GM12891 (cell line): ENCODE data around the gene GDA.
"Not testable (repeated sequence)": the region's sequence is repeated elsewhere in the genome, so short reads cannot be mapped to it uniquely, and the experiment has no call there.

Source experiments
- DNase-seq: peaks from one replicate; pipeline ENCODE4 v3.0.0; 2011; ENCODE audit warnings: low spot score; ENCODE audit not compliant: insufficient read length
- FAIRE-seq: peaks from 2 replicates; lab custom pipeline; 2011; peaks lifted over from hg19 to GRCh38; lab: Jason Lieb, UNC
- PAX5 ChIP-seq: IDR thresholded peaks from 2 replicates; pipeline ENCODE4 v1.6.1; 2011; ENCODE audit warnings: low read length, moderate library complexity, mild to moderate bottlenecking; ENCODE audit not compliant: insufficient read depth, severe bottlenecking
- POLR2A ChIP-seq: IDR thresholded peaks from 2 replicates; pipeline ENCODE4 v1.6.1; 2011; ENCODE audit warnings: low read depth, low read length, control low read depth
- POLR2AphosphoS5 ChIP-seq: IDR thresholded peaks from 2 replicates; pipeline ENCODE4 v1.6.1; 2011; ENCODE audit warnings: low read depth, low read length, control low read depth
- POU2F2 ChIP-seq: IDR thresholded peaks from 2 replicates; pipeline ENCODE4 v1.6.1; 2011; ENCODE audit warnings: low read depth, mild to moderate bottlenecking, control low read depth, low read length, moderate library complexity
- SPI1 ChIP-seq: IDR thresholded peaks from 2 replicates; pipeline ENCODE4 v1.6.1; 2011; ENCODE audit warnings: low read depth, low read length, control low read depth
- TAF1 ChIP-seq: IDR thresholded peaks from 2 replicates; pipeline ENCODE4 v1.6.1; 2011; ENCODE audit warnings: low read depth, low read length, control low read depth

Gene GDA

GRCh38 chr9:72290311-72290710, 141.1 kb downstream of the GDA start:
- no peak for TF ChIP-seq PAX5
- no peak for TF ChIP-seq POLR2AphosphoS5
- TF ChIP-seq TAF1, result no peak
- no peak for TF ChIP-seq POLR2A
- no peak for TF ChIP-seq SPI1
- no peak for TF ChIP-seq POU2F2
- FAIRE-seq (no peak), DNase-seq (no peak)

- DNase-seq, FAIRE-seq: not testable (repeated sequence)
Measured at GRCh38 chr9:72291576-72291975, 142.3 kb downstream of the GDA start.

DNA sequence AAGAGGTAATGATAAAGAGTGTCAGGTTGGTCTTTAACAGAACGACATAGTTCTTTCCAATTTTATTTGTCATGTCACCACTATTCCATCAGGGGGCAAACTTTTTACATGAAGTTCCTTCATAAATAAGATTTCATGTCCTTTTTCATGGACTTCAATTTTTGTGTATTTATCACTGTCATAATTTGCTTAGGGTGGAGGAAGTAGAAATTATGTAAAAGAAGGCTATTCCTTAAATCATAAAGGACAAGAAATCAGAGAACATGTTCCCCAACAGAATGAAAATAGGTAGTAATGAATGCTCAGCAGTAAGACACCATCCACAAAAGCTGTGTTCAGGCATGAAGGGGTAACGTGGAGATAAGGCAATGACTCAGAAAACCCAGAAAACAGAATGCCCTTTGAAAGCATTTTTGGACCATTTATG, 143.0 kb downstream of the GDA start:
- TF ChIP-seq PAX5 (no peak), SPI1 (no peak), POLR2AphosphoS5 (no peak), POU2F2 (no peak), POLR2A (no peak), TAF1 (no peak)
- DNase-seq, result no peak
- peak; percentile 50 for FAIRE-seq

DNA sequence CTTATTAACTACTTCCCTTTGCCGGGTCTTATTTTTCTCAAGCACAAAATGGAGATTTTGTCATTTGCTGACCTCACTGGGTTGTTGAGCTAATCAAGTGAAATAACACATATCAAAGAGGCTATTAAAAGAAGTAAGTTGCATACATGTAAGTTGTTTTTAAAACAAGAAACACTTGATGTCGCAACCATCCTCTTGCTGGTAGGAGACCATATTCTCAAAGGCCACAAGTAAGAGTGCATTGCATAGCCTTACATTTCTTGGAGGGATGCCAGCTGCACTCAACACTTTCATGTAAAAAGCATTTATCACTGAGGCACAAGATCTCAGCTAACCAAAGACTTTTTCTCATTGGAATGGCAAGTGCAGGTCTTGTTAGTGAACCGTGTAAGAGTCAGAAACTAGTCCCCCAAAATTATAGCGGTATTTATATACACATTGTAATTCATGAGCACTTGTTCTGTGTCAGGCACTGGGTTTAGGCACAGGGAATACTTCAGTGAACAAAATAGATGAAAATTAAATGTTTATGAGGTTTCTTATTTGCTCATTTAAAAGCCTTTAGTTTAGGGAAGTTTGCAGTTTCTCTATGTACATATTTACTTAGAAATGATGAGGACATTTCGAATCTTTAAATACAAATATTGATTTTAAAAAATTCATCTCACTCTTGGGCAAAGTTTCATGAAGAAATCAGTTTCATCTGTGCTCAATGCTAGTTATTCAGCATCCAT, 143.8 kb downstream of the GDA start:
- TF ChIP-seq PAX5 (no peak), POLR2A (no peak)
- FAIRE-seq (no peak), DNase-seq (no peak)

DNA sequence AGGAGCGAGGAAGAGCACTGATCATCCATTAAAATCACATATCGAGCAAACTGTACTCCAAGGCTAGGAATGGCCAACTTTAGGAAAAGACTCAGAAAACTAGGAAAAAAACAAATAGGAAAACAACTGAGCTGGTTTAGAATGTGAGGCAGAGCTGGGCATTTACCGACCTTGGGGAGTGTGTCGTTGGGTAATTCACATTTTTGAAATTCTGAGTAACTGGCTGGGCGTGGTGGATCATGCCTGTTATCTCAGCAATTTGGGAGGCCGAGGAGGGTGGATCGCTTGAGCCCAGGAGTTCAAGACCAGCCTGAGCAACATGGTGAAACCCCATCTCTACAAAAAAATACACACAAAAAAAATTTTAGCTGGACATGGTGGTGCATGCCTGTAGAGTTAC, 145.7 kb downstream of the GDA start:
- TF ChIP-seq POLR2AphosphoS5 (no peak), TAF1 (no peak), POU2F2 (no peak), POLR2A (no peak), PAX5 (no peak), SPI1 (no peak)
- DNase-seq (no peak), FAIRE-seq (no peak)

DNA sequence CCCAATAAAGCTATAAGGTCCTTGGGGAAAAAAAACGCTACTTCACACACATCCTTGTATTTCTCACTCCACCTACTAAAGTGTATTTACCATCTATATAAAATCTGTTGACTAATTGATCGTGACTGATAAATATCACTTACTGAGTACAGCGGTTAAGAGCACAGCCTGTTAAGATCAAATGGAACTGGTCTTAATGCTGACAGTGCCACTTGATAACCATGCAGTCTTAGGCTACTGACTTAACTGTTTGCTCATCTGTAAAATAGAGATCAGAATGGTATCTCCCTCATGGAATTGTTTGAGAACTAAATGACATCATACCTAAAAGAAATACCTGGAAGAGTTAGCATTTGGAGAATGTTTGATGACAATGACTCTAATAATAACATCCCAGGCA, 148.3 kb downstream of the GDA start:
- FAIRE-seq (no peak), DNase-seq (no peak)
- TF ChIP-seq POU2F2, result no peak
- no peak for TF ChIP-seq TAF1
- no peak for TF ChIP-seq POLR2AphosphoS5
- no peak for TF ChIP-seq SPI1
- no peak for TF ChIP-seq POLR2A
- TF ChIP-seq PAX5, result no peak

DNA sequence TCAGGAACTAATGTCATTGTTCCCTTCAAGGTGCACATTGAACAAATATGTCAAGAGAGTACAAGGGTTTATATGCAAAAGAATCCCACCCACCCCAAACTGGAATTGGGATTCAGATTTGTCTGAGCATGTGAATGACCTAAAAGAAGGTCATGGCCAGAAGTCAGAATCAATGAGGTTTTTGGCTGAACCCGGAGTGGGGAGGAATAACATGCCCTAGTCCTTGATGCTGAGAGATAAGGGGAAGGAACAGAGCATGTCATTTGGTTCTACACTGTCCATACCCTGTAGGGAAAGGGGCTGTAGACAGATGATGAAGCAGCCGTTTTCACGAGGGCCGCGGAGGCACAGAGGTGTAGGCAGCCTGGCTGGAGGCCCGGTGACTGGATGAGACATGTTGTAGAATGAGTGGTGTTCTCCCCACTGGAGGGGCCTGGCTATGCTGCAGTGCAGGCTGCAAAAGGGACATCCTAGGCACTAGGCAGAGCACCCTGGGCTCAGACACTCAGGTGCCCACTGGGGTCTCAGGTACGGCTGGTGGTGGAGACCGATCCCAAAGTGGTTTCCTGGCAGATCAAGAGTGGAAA, 149.9 kb downstream of the GDA start:
- no peak for FAIRE-seq
- no peak for DNase-seq
- TF ChIP-seq PAX5 (no peak), POLR2A (no peak), POLR2AphosphoS5 (no peak), POU2F2 (no peak), SPI1 (no peak), TAF1 (no peak)

DNA sequence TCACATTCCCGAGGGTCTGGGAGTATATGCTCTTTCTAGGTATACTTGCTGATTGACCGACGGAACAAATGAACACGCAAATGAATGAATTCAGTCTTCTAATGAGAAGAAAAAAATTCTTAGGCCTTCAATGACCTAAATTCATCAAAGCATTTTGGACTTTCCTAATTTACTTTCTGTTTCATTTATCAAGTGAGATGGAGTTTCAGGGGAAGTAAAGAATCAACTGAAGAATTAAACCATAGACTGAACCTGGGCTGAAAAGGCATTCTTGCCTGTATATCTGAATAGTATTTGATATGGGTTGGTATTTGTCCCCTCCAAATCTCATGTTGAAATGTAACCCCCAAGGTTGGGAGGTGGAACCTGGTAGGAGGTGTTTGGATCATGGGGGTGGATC, 151.6 kb downstream of the GDA start:
- no peak for TF ChIP-seq PAX5
- TF ChIP-seq TAF1, result no peak
- no peak for TF ChIP-seq POU2F2
- TF ChIP-seq POLR2A, result no peak
- TF ChIP-seq POLR2AphosphoS5, result no peak
- no peak for TF ChIP-seq SPI1
- DNase-seq (no peak), FAIRE-seq (no peak)
